Skeletal muscle tissue (tissue), 4 donors: Measurements from ENCODE around the gene CXCL6. TPM values are rescaled to one million over a fixed set of nuclear protein-coding genes. Genes with fewer than 3 reads are reported as not detected.

Experiments
- H3K27ac ChIP-seq: one replicate; pipeline ENCODE4 v1.7.0; 2013; ENCODE audit warnings: mild to moderate bottlenecking, low read depth, low read length, inconsistent platforms
- H3K27me3 ChIP-seq, 3 donors: one replicate each; pipeline ENCODE4 v1.7.0; 2013; ENCODE audit warnings: low read length in 3 of 3; ENCODE audit not compliant: control insufficient read depth in 3 of 3, insufficient read depth in 3 of 3
- H3K36me3 ChIP-seq, 3 donors: one replicate each; pipeline ENCODE4 v1.7.0; 2013; ENCODE audit warnings: low read length in 3 of 3; ENCODE audit not compliant: control insufficient read depth in 3 of 3, insufficient read depth in 3 of 3
- H3K4me1 ChIP-seq, 3 donors: one replicate each; pipeline ENCODE4 v1.7.0; 2013; ENCODE audit warnings: low read length in 3 of 3, mild to moderate bottlenecking in 3 of 3; ENCODE audit not compliant: control insufficient read depth in 3 of 3, insufficient read depth in 3 of 3
- H3K4me3 ChIP-seq, 3 donors: one replicate each; pipeline ENCODE4 v1.7.0; 2013; ENCODE audit warnings: low read length in 3 of 3
- H3K9ac ChIP-seq, 3 donors: one replicate each; pipeline ENCODE4 v1.7.0; 2013; ENCODE audit warnings: low read length in 3 of 3, mild to moderate bottlenecking in 3 of 3, moderate library complexity in 2 of 3, low read depth in 1 of 3
- H3K9me3 ChIP-seq, 3 donors: one replicate each; pipeline ENCODE4 v1.7.0; 2013; ENCODE audit warnings: low read length in 3 of 3; ENCODE audit not compliant: control insufficient read depth in 3 of 3
- total RNA-seq: library from RNA; depleted of rRNA; stranded (reverse); fragments of >200 nt; gene quantifications from one replicate; pipeline ENCODE4 v1.2.3, GENCODE V29; 2014
- donor health status: Osteomylitis.

CXCL6 gene
- total RNA-seq, 1 donor from 2014 or later, result not detected

DNA sequence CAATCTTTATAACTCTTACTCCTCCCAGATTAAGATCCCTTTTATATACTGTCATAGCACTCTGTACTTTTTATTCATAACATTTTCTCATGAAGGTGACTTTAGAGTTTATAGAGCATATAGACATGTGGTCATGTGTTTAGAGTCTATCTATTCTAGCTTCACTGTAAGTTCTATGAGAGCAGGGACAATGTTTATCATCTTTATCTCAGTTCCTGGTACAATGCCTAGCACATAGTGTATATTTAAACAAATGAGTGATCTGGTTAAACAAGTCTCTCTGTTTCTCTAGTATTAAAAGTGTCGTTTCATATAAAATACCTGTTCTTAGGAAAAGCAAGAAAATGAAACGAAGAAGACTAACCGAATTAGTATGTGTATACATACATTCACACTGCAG lies 3.2 kb downstream of the CXCL6 start:
- Histone ChIP-seq H3K27me3 (peaks cover 0 to 7% (median 6%) of the 10 kb centered on the region in 3 donors), H3K9ac (no peak overlapping the region), H3K9me3 (no peaks in the 10 kb centered on the region), H3K4me1 (no peaks in the 10 kb centered on the region), H3K27ac (no peak overlapping the region), H3K36me3 (no peaks in the 10 kb centered on the region), H3K4me3 (no peak overlapping the region)

DNA sequence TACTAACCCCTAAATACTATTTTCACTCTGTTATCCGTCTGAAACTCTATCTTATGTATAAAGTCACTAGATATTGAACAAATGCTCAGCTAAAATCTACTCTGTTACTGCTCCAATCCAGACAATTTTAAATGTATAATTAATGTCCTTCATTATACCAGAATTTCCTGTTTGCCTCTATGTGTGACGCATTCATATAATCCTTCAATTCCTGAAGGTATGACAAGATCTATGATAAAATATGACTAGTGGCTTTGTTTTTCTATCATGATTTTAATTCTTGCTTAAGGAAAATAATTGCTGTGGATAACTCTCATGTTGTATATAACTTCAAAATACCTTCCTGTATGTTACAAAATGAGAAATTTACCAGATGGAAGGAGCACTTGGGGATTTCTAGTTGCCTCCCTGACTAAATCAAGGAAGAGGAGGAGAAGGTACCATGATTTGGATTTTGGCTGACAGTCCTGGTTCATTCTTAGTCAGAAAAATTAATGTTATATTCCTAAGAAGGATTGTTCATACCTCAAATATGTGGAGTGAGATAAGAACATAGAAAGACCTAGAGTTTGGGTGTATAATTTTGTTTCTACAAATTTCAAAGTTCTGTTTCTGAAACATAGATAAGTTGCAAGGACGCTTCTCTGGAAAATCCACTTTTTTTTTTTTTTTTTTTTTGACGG lies 4.9 kb downstream of the CXCL6 start:
- Histone ChIP-seq H3K9me3 (no peaks in the 10 kb centered on the region), H3K27me3 (peaks cover 0 to 6% (median 4%) of the 10 kb centered on the region in 3 donors), H3K9ac (no peak overlapping the region), H3K36me3 (no peaks in the 10 kb centered on the region), H3K4me3 (no peak overlapping the region), H3K4me1 (no peaks in the 10 kb centered on the region), H3K27ac (no peak overlapping the region)

DNA sequence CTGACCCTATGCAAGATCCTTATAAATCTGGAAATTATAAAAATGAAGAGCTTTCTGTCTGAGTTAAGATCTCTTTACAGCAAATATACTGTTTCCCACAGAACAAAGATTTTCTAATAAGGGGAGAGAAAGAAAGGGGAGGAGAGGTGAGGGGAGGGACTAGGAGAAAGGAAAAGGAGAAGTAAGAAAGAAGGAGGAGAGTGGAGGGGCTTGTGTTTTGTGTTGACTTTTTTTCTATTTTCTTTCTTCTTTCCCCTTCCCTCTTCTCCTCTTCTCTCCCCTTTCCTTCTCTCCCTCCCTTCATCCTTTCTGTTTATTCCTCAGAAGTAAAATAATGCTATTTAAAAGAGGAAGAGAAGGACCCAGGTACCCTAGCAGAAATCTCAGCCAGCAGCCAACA lies 6.2 kb downstream of the CXCL6 start:
- no peaks in the 10 kb centered on the region for H3K9me3 ChIP-seq
- no peaks in the 10 kb centered on the region for H3K36me3 ChIP-seq
- H3K4me1 ChIP-seq, result no peaks in the 10 kb centered on the region
- no peak overlapping the region for H3K27ac ChIP-seq
- no peak overlapping the region for H3K9ac ChIP-seq
- H3K4me3 ChIP-seq, result no peak overlapping the region
- H3K27me3 ChIP-seq, result peaks cover 0 to under 1% (median 0%) of the 10 kb centered on the region in 3 donors

DNA sequence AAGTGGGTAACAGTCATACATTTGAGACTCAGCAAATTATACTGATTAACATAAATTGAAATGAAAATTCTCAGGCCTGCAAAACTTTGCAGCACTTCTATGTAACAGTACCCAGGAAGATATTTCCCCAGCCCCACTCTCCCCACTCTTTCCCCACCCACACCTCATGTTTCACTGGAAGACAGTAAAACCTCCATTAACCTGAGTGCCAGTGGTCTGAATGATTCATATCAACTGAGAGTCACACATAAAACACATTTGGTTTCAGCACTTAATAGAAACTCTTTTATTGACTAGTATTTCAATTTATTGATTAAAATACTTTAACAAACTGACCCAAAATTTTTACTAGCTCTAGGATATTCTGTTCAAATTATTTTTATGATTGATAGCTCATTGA lies 6.9 kb downstream of the CXCL6 start:
- H3K27me3 ChIP-seq, result peaks cover 0 to 2% (median 0%) of the 10 kb centered on the region in 3 donors
- H3K27ac ChIP-seq, result no peak overlapping the region
- no peaks in the 10 kb centered on the region for H3K9me3 ChIP-seq
- H3K4me3 ChIP-seq, result no peak overlapping the region
- H3K9ac ChIP-seq, result no peak overlapping the region
- H3K4me1 ChIP-seq, result no peaks in the 10 kb centered on the region
- H3K36me3 ChIP-seq, result no peaks in the 10 kb centered on the region

DNA sequence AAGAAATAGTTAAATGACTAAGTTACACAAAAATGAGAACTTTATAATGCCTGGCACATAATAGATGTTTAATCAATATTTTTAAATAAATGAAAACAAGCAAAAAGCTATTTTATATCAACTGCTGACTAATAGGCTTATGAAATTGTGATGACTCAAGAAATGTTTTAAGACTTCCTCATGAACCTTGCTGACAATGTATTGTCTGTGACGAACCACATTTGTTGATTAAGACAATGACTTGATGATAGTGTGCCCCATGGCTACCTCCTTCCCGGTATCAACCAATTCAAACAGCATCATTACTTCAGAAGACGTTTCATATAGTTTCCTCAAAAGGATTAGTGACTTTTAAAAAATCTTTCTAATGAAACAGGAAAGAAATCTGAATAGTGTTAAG lies 7.9 kb downstream of the CXCL6 start:
- no peak overlapping the region for H3K9ac ChIP-seq
- no peaks in the 10 kb centered on the region for H3K9me3 ChIP-seq
- no peak overlapping the region for H3K27ac ChIP-seq
- H3K27me3 ChIP-seq, result peaks cover 0 to 2% (median 0%) of the 10 kb centered on the region in 3 donors
- no peaks in the 10 kb centered on the region for H3K36me3 ChIP-seq
- no peak overlapping the region for H3K4me3 ChIP-seq
- no peaks in the 10 kb centered on the region for H3K4me1 ChIP-seq

DNA sequence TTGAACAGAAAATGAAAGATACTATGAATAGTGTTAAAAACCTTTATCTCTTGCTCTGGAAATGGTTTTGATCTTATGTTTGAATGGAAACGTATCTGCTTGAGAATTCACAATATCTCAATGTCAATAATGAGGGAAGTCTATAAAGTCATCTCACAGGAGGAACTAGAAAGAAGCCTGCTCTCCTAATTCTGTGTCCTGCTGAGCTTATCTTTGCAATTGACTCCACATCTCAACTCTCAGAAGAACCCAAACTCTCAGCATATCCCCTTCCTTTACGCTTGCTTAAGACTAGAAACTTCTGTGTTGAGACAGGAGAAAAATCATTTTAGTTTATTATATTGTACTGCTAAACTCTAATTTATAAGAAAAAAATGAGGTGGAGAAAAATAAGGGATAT lies 8.3 kb downstream of the CXCL6 start:
- no peaks in the 10 kb centered on the region for H3K9me3 ChIP-seq
- H3K27me3 ChIP-seq, result peaks cover 0 to 2% (median 0%) of the 10 kb centered on the region in 3 donors
- no peaks in the 10 kb centered on the region for H3K36me3 ChIP-seq
- H3K9ac ChIP-seq, result no peak overlapping the region
- no peaks in the 10 kb centered on the region for H3K4me1 ChIP-seq
- H3K27ac ChIP-seq, result no peak overlapping the region
- no peak overlapping the region for H3K4me3 ChIP-seq

DNA sequence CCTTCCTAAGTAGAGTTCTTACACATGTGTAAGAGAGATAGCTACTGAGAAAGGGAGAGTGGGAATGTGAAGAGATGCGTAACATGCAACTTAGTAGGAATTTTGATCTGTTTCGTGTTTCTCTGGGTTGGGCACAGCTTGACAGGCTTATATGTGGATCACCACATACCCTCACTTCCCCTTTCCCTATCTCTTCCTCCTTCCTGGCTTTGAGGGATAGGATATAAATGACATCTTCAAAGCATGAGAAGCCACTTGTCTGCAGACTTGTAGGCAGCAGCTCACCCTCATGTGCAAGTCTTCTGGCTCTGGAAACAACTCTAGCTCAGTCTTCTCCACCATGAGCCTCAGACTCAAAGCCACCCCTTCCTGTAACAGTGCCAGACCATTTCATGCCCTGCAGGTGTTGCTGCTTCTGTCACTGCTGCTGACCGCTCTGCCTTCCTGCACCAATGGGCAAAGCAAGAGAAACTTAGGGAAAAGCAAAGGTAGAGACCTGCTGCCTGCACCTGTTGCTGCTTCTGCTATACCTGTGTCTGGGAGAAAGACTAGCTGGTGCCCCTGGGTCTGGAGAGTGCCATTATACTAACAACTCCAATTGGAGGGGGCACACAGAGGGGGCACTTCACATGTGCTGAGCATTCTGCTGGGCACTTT lies 11.2 kb downstream of the CXCL6 start:
- Histone ChIP-seq H3K27me3 (peaks cover 0 to 2% (median 2%) of the 10 kb centered on the region in 3 donors), H3K4me1 (no peaks in the 10 kb centered on the region), H3K36me3 (no peaks in the 10 kb centered on the region), H3K9ac (no peak overlapping the region), H3K4me3 (no peak overlapping the region), H3K27ac (no peak overlapping the region), H3K9me3 (no peaks in the 10 kb centered on the region)

DNA sequence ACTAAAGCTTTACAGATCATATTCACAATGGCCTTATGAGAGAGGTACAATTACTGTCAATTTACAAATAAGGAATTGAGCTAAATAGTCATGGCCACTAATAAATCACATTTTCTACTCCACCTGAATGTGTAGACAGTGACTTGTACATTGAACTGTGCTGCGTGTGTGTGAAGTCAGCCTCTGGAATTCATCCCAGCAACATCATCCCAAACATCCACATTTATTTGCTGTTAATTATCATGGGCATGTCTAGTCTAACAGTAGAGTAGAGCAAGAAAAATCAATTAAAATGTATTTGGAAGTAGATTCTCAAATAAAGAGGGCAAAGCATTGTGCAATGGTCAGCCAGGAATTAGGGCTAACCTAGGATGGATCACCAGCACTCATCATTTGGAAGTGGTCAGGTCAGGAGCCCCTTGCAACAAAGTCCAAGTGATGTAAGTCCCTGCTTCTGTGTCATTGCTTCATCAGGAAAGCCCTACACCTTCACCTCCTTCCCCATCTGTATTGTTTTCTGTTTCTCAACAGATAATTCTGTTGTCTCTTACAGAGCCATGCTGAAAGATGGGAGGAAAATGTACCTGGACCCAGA lies 11.8 kb downstream of the CXCL6 start:
- Histone ChIP-seq H3K9ac (no peak overlapping the region), H3K4me1 (peaks cover under 1 to 3% (median 1%) of the 10 kb centered on the region in 3 donors), H3K4me3 (no peak overlapping the region), H3K9me3 (no peaks in the 10 kb centered on the region), H3K27me3 (peaks cover 0 to 6% (median 6%) of the 10 kb centered on the region in 3 donors), H3K27ac (no peak overlapping the region), H3K36me3 (no peaks in the 10 kb centered on the region)

DNA sequence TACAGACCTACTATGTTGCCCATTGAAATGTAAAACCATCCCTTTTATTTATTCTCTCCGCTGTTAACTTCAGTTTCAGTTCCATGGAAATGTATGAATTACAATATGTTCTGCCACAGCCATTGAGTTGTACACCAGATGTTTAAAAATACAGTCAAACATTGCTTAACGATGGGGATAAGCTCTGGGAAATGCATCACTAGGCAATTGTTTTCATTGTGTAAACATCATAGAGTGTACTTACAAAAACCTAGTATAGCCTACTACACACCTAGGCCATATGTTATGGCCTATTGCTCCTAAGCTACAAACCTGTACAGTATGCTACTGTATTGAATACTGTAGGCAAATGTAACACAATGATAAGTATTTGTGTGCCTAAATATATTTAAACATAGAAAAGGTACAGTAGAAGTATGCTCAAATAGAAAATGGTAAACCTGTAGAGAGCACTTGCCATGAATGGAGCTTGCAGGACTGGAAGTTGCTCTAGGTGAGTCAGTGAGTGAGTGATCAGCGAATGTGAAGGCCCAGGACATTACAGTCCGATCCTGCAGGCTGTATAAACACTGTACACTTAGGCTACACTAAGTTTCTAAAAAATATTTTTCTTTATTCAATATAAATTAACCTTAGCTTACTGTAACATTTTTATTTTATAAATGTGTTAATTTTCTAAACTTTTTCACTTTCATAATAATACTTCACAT lies 13.9 kb downstream of the CXCL6 start:
- Histone ChIP-seq H3K27ac (no peak overlapping the region), H3K36me3 (no peaks in the 10 kb centered on the region), H3K4me3 (no peak overlapping the region)

More for the DNA sequence above, 13.9 kb downstream of the CXCL6 start:
- no peak overlapping the region for H3K9ac ChIP-seq
- peaks cover 2 to 6% (median 4%) of the 10 kb centered on the region in 3 donors for H3K4me1 ChIP-seq
- H3K9me3 ChIP-seq, result no peaks in the 10 kb centered on the region
- peaks cover 0 to 13% (median 10%) of the 10 kb centered on the region in 3 donors for H3K27me3 ChIP-seq
